Measurements from ENCODE around the gene APBB3. TPM values are rescaled to one million over a fixed set of nuclear protein-coding genes. Genes with fewer than 3 reads are reported as not detected.

APBB3 gene
- total RNA-seq, 1 experiment from 2014 or later: 11.6 TPM

GRCh38 chr5:140509898-140510297, 54.5 kb downstream of the APBB3 start:
- DNase-seq (ENCODE audit: low spot score): no peak
- in situ Hi-C loops (cut with HindIII; ENCODE audit: low sequenced_read_pairs): no loop called here

Other genes with a start within 250 kb of the APBB3 start
- gene HBEGF, start 218.0 kb downstream of the APBB3 start, total RNA-seq (2014; rRNA removed; shearing (Covaris generic)): 28.3 and 40.1 TPM in 2 replicates
- not detected in 2 replicates for gene SLC4A9, start 204.4 kb downstream of the APBB3 start, total RNA-seq (2014; rRNA removed; shearing (Covaris generic))
- 47.9 and 69.4 TPM in 2 replicates for gene ANKHD1, start 162.8 kb downstream of the APBB3 start, total RNA-seq (2014; rRNA removed; shearing (Covaris generic))
- gene EIF4EBP3, start 16.9 kb downstream of the APBB3 start, total RNA-seq (2014; rRNA removed; shearing (Covaris generic)): 1.3 TPM in 1 of 2 replicates, not detected in the other
- 50.9 and 53.8 TPM in 2 replicates for gene SRA1, start 7.1 kb downstream of the APBB3 start, total RNA-seq (2014; rRNA removed; shearing (Covaris generic))
- gene SLC35A4, start 230 bp upstream of the APBB3 start, total RNA-seq (2014; rRNA removed; shearing (Covaris generic)): 24.4 and 44.6 TPM in 2 replicates
- not detected in 2 replicates for gene CD14, start 68.6 kb upstream of the APBB3 start, total RNA-seq (2014; rRNA removed; shearing (Covaris generic))
- gene TMCO6, start 74.9 kb upstream of the APBB3 start, total RNA-seq (2014; rRNA removed; shearing (Covaris generic)): 11.0 and 35.3 TPM in 2 replicates
- gene NDUFA2, start 83.0 kb upstream of the APBB3 start, total RNA-seq (2014; rRNA removed; shearing (Covaris generic)): 75.7 and 84.8 TPM in 2 replicates
- 20.7 and 34.3 TPM in 2 replicates for gene IK, start 83.2 kb upstream of the APBB3 start, total RNA-seq (2014; rRNA removed; shearing (Covaris generic))
- gene WDR55, start 100.3 kb upstream of the APBB3 start, total RNA-seq (2014; rRNA removed; shearing (Covaris generic)): 19.3 and 27.2 TPM in 2 replicates
- gene DND1, start 109.0 kb upstream of the APBB3 start, total RNA-seq (2014; rRNA removed; shearing (Covaris generic)): not detected in 2 replicates
- gene HARS1, start 126.8 kb upstream of the APBB3 start, total RNA-seq (2014; rRNA removed; shearing (Covaris generic)): 76.3 and 80.6 TPM in 2 replicates
- 20.9 and 30.0 TPM in 2 replicates for gene HARS2, start 126.9 kb upstream of the APBB3 start, total RNA-seq (2014; rRNA removed; shearing (Covaris generic))
- gene ZMAT2, start 135.8 kb upstream of the APBB3 start, total RNA-seq (2014; rRNA removed; shearing (Covaris generic)): 34.1 and 43.1 TPM in 2 replicates
- 0.03 TPM in 1 of 2 replicates, not detected in the other for gene PCDHA1, start 221.5 kb upstream of the APBB3 start, total RNA-seq (2014; rRNA removed; shearing (Covaris generic))
- not detected in 2 replicates for gene PCDHA2, start 230.3 kb upstream of the APBB3 start, total RNA-seq (2014; rRNA removed; shearing (Covaris generic))
- gene PCDHA3, start 236.5 kb upstream of the APBB3 start, total RNA-seq (2014; rRNA removed; shearing (Covaris generic)): not detected in 2 replicates
- 4.2 and 5.4 TPM in 2 replicates for gene PCDHA4, start 242.5 kb upstream of the APBB3 start, total RNA-seq (2014; rRNA removed; shearing (Covaris generic))